Heart left ventricle (tissue), 16 donors: ENCODE measurements around the gene FLACC1. TPM values are rescaled to one million over a fixed set of nuclear protein-coding genes. Genes with fewer than 3 reads are reported as not detected.
"Not testable (repeated sequence)": the region's sequence is repeated elsewhere in the genome, so short reads cannot be mapped to it uniquely, and the experiment has no call there.

Source experiments
- ATAC-seq, 4 donors: fragments of 200-7000 bp; cut with Tn5 transposase; one replicate each; pipeline ENCODE4 v1.9.1; 2020 to 2022; ENCODE audit warnings: moderate library complexity in 4 of 4, mild to moderate bottlenecking in 3 of 4, moderate number of reproducible peaks in 1 of 4
- DNase-seq, 5 donors: peaks; one replicate each; pipeline ENCODE4 v3.0.0-alpha.2; 2020
- H3K27ac ChIP-seq, 12 donors: fragments of 200-600 bp; sonication (generic) in 4 of 12; one replicate each; pipeline versions ENCODE4 v1.5.0 to v1.8.0; 2016 to 2022; ENCODE audit warnings: mild to moderate bottlenecking in 2 of 12
- H3K27me3 ChIP-seq, 9 donors: fragments of 200-600 bp; sonication (generic) in 2 of 9; one replicate each; pipeline versions ENCODE4 v1.5.1 to v1.8.0; 2016 to 2022; ENCODE audit warnings: mild to moderate bottlenecking in 3 of 9
- H3K36me3 ChIP-seq, 9 donors: fragments of 200-600 bp; sonication (generic) in 2 of 9; one replicate each; pipeline versions ENCODE4 v1.5.0 to v1.8.0; 2018 to 2022; ENCODE audit warnings: mild to moderate bottlenecking in 2 of 9
- H3K4me1 ChIP-seq, 12 donors: fragments of 200-600 bp; sonication (generic) in 4 of 12; one replicate each; pipeline versions ENCODE4 v1.5.0 to v1.8.0; 2016 to 2022; ENCODE audit warnings: mild to moderate bottlenecking in 3 of 12
- H3K4me3 ChIP-seq, 12 donors: fragments of 200-600 bp; sonication (generic) in 4 of 12; one replicate each; pipeline versions ENCODE4 v1.5.0 to v1.8.0; 2017 to 2022; ENCODE audit warnings: mild to moderate bottlenecking in 9 of 12, moderate library complexity in 4 of 12
- H3K9me3 ChIP-seq, 12 donors: fragments of 200-600 bp; sonication (generic) in 4 of 12; one replicate each; pipeline versions ENCODE4 v1.5.0 to v1.8.0; 2016 to 2022; ENCODE audit warnings: mild to moderate bottlenecking in 1 of 12
- CTCF ChIP-seq, 12 donors: fragments of 200-600 bp; sonication (generic) in 4 of 12; IDR thresholded peaks; one replicate each; pipeline versions ENCODE4 v1.5.0 to v1.8.0; 2018 to 2022; ENCODE audit warnings: antibody characterized with exemption in 12 of 12, mild to moderate bottlenecking in 5 of 12
- POLR2A ChIP-seq, 2 donors: fragments of 450-650 bp; IDR thresholded peaks; one replicate each; pipeline ENCODE4 v1.6.1; 2017; ENCODE audit warnings: antibody characterized with exemption in 2 of 2, mild to moderate bottlenecking in 2 of 2, moderate library complexity in 2 of 2
- WGBS, 4 donors: extraction: QIAGEN DNeasy Blood & Tissue Kit in 2 of 4; methylation state at CpG; one replicate each; pipeline versions ENCODE4 v1.1.5 to v1.1.7; 2013 to 2018; 5-methylcytosine and 5-hydroxymethylcytosine counted together
- intact Hi-C, 10 donors: fragments of 100-400 bp; cut with DNase I; formaldehyde crosslinking; loops; one replicate each; pipeline versions ENCODE4 v1.11.1 to v1.14.2; 2022
- polyA plus RNA-seq, 2 donors: library from polyadenylated mRNA; stranded (reverse); fragments of 200-250 nt; gene quantifications; one replicate each; pipeline ENCODE4 v1.2.3, GENCODE V29; 2013
- total RNA-seq, 9 donors: library from RNA; depleted of rRNA in 2 of 9; stranded (reverse); fragments of >200 nt in 2 of 9; fragmentation: NEBNext Ultra II Directional in 3 of 9; extraction: Animal tissue kit (Norgen Biotek cat#: 25700) in 3 of 9; gene quantifications; one replicate each; pipeline versions ENCODE4 v1.1.0 to v1.2.4, GENCODE V29; 2016 to 2023
- donor health status: ischemic (EF 13 %, LVEDD 7.1; RV severe dilation, severe dysfunction).
- donor health status: healthy with polysubstance abuse.
- donor health status: DM: no; HTN: yes; CAD: no.
- donor health status: DM: no; HTN: no; CAD: no.
- donor health status: ischemic (EF 25% LVEDD 6.9; RV normal size, moderate dysfunction).
- donor health status: ischemic (EF 25% LVEDD 5.7; RV mildly dilated, moderate dysfunction).
- donor health status: healthy.
- donor health status: DM: yes; HTN: yes; CAD: no.
- donor health status: ischemic (EF 35%, LVEDD 5.7; RV mildly dilated, moderate dysfunction).
- donor health status: nonischemic (EF 11% LVEDD 7.7; RV severe dilation, severe dysfunction).
- donor health status: DM: yes; HTN: yes; CAD: no.
- donor health status: PGD.
- donor health status: ischemic (EF 29% LVEDD 5.4; RV normal size, mild dysfunction).
- donor health status: nonischemic (EF 23%, LVEDD 6.1; RV moderate dilation, normal function).

Gene FLACC1
- total and polyA plus RNA-seq, 11 donors, result 1.1 to 8.1 (median 7.0) TPM

GRCh38 chr2:201383136-201383535 lies 26.0 kb upstream of the FLACC1 start:
- Histone ChIP-seq H3K4me3 (no peak overlapping the region), H3K9me3 (peaks cover 0 to 8% (median 0%) of the 10 kb centered on the region in 12 donors), H3K27me3 (no peaks in the 10 kb centered on the region), H3K4me1 (no peaks in the 10 kb centered on the region), H3K36me3 (peaks cover 0 to 100% (median 96%) of the 10 kb centered on the region in 9 donors), H3K27ac (no peak overlapping the region)
- ATAC-seq, result peak in 1 of 4 donors; percentile 44
- TF ChIP-seq CTCF (IDR thresholded peaks at IDR 0.05), result no peak
- TF ChIP-seq POLR2A (IDR thresholded peaks at IDR 0.05), result no peak
- WGBS, 4 donors, result 50 to 89% (median 84%) methylated on average over 1 of the region's 1 CpG
- DNase-seq, result no peak
- intact Hi-C loops, result loop anchor here in 2 of 10 donors (10.0 kb wide), 1 partner anchor 242 kb away; no protein-coding TSS in a partner anchor

GRCh38 chr2:201378496-201379397 lies 21.6 kb upstream of the FLACC1 start:
- no peak for TF ChIP-seq POLR2A (IDR thresholded peaks at IDR 0.05)
- no peak for TF ChIP-seq CTCF (IDR thresholded peaks at IDR 0.05)
- 74 to 83% (median 80%) methylated on average over 5 of the region's 5 CpGs for WGBS, 4 donors
- Histone ChIP-seq H3K27me3 (no peaks in the 10 kb centered on the region), H3K36me3 (peaks cover 0 to 84% (median 73%) of the 10 kb centered on the region in 9 donors), H3K27ac (peak overlapping the region in 2 of 12 donors; percentile 21 to 53), H3K4me1 (no peaks in the 10 kb centered on the region), H3K4me3 (no peak overlapping the region), H3K9me3 (peaks cover 0 to 14% (median 0%) of the 10 kb centered on the region in 12 donors)
- ATAC-seq (no peak), DNase-seq (no peak)
- intact Hi-C loops, result no loop called here

- H3K4me1 ChIP-seq, result no peaks in the 10 kb centered on the region
- no peak for TF ChIP-seq POLR2A (IDR thresholded peaks at IDR 0.05)
- TF ChIP-seq CTCF (IDR thresholded peaks at IDR 0.05), result no peak
- H3K4me3 ChIP-seq, result no peak overlapping the region
- intact Hi-C loops, result no loop called here
- no peaks in the 10 kb centered on the region for H3K27me3 ChIP-seq
- H3K27ac ChIP-seq, result no peak overlapping the region
- peaks cover 0 to 14% (median 0%) of the 10 kb centered on the region in 12 donors for H3K9me3 ChIP-seq
- no peak for DNase-seq
- peaks cover 0 to 69% (median 58%) of the 10 kb centered on the region in 9 donors for H3K36me3 ChIP-seq
- peak in 1 of 4 donors; percentile 30 for ATAC-seq
- WGBS, 4 donors, result 72 to 87% (median 79%) methylated on average over 3 of the region's 3 CpGs
These were observed 20.1 kb upstream of the FLACC1 start for GRCh38 chr2:201377218-201377617.

GRCh38 chr2:201369775-201370174 lies 12.6 kb upstream of the FLACC1 start:
- Histone ChIP-seq H3K27ac (no peak overlapping the region), H3K4me3 (no peak overlapping the region), H3K36me3 (peaks cover 0 to 28% (median 5%) of the 10 kb centered on the region in 9 donors), H3K27me3 (no peaks in the 10 kb centered on the region), H3K9me3 (peaks cover 0 to 34% (median 5%) of the 10 kb centered on the region in 12 donors), H3K4me1 (peaks cover 0 to 7% (median 0%) of the 10 kb centered on the region in 12 donors)
- DNase-seq, result no peak
- no peak for TF ChIP-seq CTCF (IDR thresholded peaks at IDR 0.05)
- TF ChIP-seq POLR2A (IDR thresholded peaks at IDR 0.05), result no peak
- 78 to 87% (median 82%) methylated on average over 5 to 11 of the region's 11 CpGs for WGBS, 4 donors
- peak in 1 of 4 donors; percentile 13 for ATAC-seq
- intact Hi-C loops, result loop anchor here in 2 of 10 donors (10.0 kb wide), 1 partner anchor 465 kb away; no protein-coding TSS in a partner anchor

- not testable (repeated sequence) for H3K4me3 ChIP-seq, ATAC-seq, H3K27me3 ChIP-seq, H3K27ac ChIP-seq, DNase-seq, H3K4me1 ChIP-seq
- peaks cover 0 to 33% (median 5%) of the 10 kb centered on the region in 9 donors for H3K36me3 ChIP-seq
- 86 to 92% (median 91%) methylated on average over 8 of the region's 8 CpGs for WGBS, 4 donors
- intact Hi-C loops, result loop anchor here in 2 of 10 donors (10.0 kb wide), 1 partner anchor 465 kb away; no protein-coding TSS in a partner anchor
- H3K9me3 ChIP-seq, result peaks cover 0 to 34% (median 3%) of the 10 kb centered on the region in 12 donors
These were observed 12.2 kb upstream of the FLACC1 start for GRCh38 chr2:201369318-201369717.
